Stimulated activated CD8-positive, alpha-beta memory T cell treated with anti-CD3 and anti-CD28 coated beads, Interleukin-2, amount 100 ng/mL, for 1 hour (primary cell): ENCODE measurements around the gene LSP1.
"Not testable (repeated sequence)": the region's sequence is repeated elsewhere in the genome, so short reads cannot be mapped to it uniquely, and the experiment has no call there.

ENCODE experiments used
- DNase-seq, 2 donors: peaks; one replicate each; pipeline ENCODE4 v3.0.0-alpha.2; 2020; ENCODE audit warnings: low read depth in 2 of 2

LSP1 gene

GRCh38 chr11:1852877-1853276 is at the start of gene LSP1:
Gene LSP1 (plus strand): TSS chr11:1853084. CDS start chr11:1853145, 61 bp downstream.
- DNase-seq: peak; percentile 51 to 57

- no peak for DNase-seq
These were observed 49.6 kb upstream of the LSP1 start for GRCh38 chr11:1803246-1803645.

GRCh38 chr11:1803835-1804519 is 48.9 kb upstream of the LSP1 start:
- DNase-seq: not testable (repeated sequence)

GRCh38 chr11:1805525-1805924 is 47.4 kb upstream of the LSP1 start:
- no peak for DNase-seq

GRCh38 chr11:1807264-1807995 is 45.5 kb upstream of the LSP1 start:
- no peak for DNase-seq

- DNase-seq: no peak
These were observed 42.1 kb upstream of the LSP1 start for GRCh38 chr11:1810761-1811160.

- no peak for DNase-seq
These were observed 40.6 kb upstream of the LSP1 start for GRCh38 chr11:1812274-1812673.

GRCh38 chr11:1812801-1813200 is 40.1 kb upstream of the LSP1 start:
- no peak for DNase-seq

- DNase-seq: not testable (repeated sequence)
These were observed 39.5 kb upstream of the LSP1 start for GRCh38 chr11:1813356-1813755.

GRCh38 chr11:1814691-1815090 is 38.2 kb upstream of the LSP1 start:
- no peak for DNase-seq

GRCh38 chr11:1815311-1815710 is 37.6 kb upstream of the LSP1 start:
- no peak for DNase-seq

- DNase-seq: no peak
These were observed 37.1 kb upstream of the LSP1 start for GRCh38 chr11:1815751-1816150.

GRCh38 chr11:1817000-1817399 is 35.9 kb upstream of the LSP1 start:
- DNase-seq: no peak

GRCh38 chr11:1817511-1817910 is 35.4 kb upstream of the LSP1 start:
- no peak for DNase-seq

GRCh38 chr11:1819074-1819473 is 33.8 kb upstream of the LSP1 start:
- no peak for DNase-seq

GRCh38 chr11:1820463-1821325 is 32.2 kb upstream of the LSP1 start:
- no peak for DNase-seq

GRCh38 chr11:1821562-1821961 is 31.3 kb upstream of the LSP1 start:
- no peak for DNase-seq

- DNase-seq: no peak
These were observed 30.1 kb upstream of the LSP1 start for GRCh38 chr11:1822648-1823375.

- DNase-seq: no peak
These were observed 29.3 kb upstream of the LSP1 start for GRCh38 chr11:1823376-1824220.

GRCh38 chr11:1824221-1825038 is 28.5 kb upstream of the LSP1 start:
- no peak for DNase-seq
